ENCODE measurements around the gene DDX27. TPM values are rescaled to one million over a fixed set of nuclear protein-coding genes. Genes with fewer than 3 reads are reported as not detected.

Gene DDX27
- total RNA-seq, 4 donors from 2014 or later, result 22.3 to 32.5 (median 29.8) TPM

- Histone ChIP-seq H3K9me3 (peaks cover 0 to 48% (median 0%) of the 10 kb centered on the region in 3 donors), H3K36me3 (peaks cover 16 to 75% of the 10 kb centered on the region in 2 donors), H3K4me1 (peaks cover 0 to 63% (median 16%) of the 10 kb centered on the region in 3 donors), H3K27me3 (no peaks in the 10 kb centered on the region), H3K27ac (no peak overlapping the region), H3K4me3 (no peak overlapping the region)
- WGBS, 2 donors (ENCODE audit: low coverage in 1 of 2), result 72 to 91% methylated on average over 7 to 8 of the region's 9 CpGs
- no peak for TF ChIP-seq EP300 (IDR thresholded peaks at IDR 0.05)
- no peak for ATAC-seq
Observed at GRCh38 chr20:49281913-49282467, 62.8 kb downstream of the DDX27 start.

GRCh38 chr20:49282584-49283171 lies 63.5 kb downstream of the DDX27 start:
- 66 to 89% methylated on average over 14 to 17 of the region's 20 CpGs for WGBS, 2 donors (ENCODE audit: low coverage in 1 of 2)

GRCh38 chr20:49283176-49283702 lies 64.0 kb downstream of the DDX27 start:
- no peak overlapping the region for H3K4me3 ChIP-seq
- ATAC-seq, result no peak
- TF ChIP-seq POLR2A (IDR thresholded peaks at IDR 0.05) (no peak), EP300 (IDR thresholded peaks at IDR 0.05) (no peak), CTCF (IDR thresholded peaks at IDR 0.05) (no peak), POLR2AphosphoS5 (IDR thresholded peaks at IDR 0.05) (no peak)
- H3K36me3 ChIP-seq, result peaks cover 18 to 88% of the 10 kb centered on the region in 2 donors
- H3K27me3 ChIP-seq, result no peaks in the 10 kb centered on the region
- WGBS, 2 donors (ENCODE audit: low coverage in 1 of 2), result 89 to 92% methylated on average over 9 of the region's 9 CpGs
- no peak overlapping the region for H3K27ac ChIP-seq
- peaks cover 0 to 61% (median 16%) of the 10 kb centered on the region in 3 donors for H3K4me1 ChIP-seq
- H3K9me3 ChIP-seq, result peaks cover 0 to 56% (median 0%) of the 10 kb centered on the region in 3 donors

More at GRCh38 chr20:49282584-49283171, 63.5 kb downstream of the DDX27 start:
- ATAC-seq, result no peak
- H3K27me3 ChIP-seq, result no peaks in the 10 kb centered on the region
- TF ChIP-seq EP300 (IDR thresholded peaks at IDR 0.05) (no peak), CTCF (IDR thresholded peaks at IDR 0.05) (no peak), POLR2A (IDR thresholded peaks at IDR 0.05) (no peak), POLR2AphosphoS5 (IDR thresholded peaks at IDR 0.05) (no peak)
- peaks cover 0 to 61% (median 16%) of the 10 kb centered on the region in 3 donors for H3K4me1 ChIP-seq
- H3K36me3 ChIP-seq, result peaks cover 18 to 82% of the 10 kb centered on the region in 2 donors
- H3K27ac ChIP-seq, result no peak overlapping the region
- H3K4me3 ChIP-seq, result no peak overlapping the region
- H3K9me3 ChIP-seq, result peaks cover 0 to 55% (median 0%) of the 10 kb centered on the region in 3 donors

- 92 to 100% methylated on average over 2 to 3 of the region's 3 CpGs for WGBS, 2 donors (ENCODE audit: low coverage in 1 of 2)
- TF ChIP-seq POLR2AphosphoS5 (IDR thresholded peaks at IDR 0.05) (no peak), CTCF (IDR thresholded peaks at IDR 0.05) (no peak), POLR2A (IDR thresholded peaks at IDR 0.05) (no peak), EP300 (IDR thresholded peaks at IDR 0.05) (no peak)
- Histone ChIP-seq H3K4me3 (no peak overlapping the region), H3K4me1 (peaks cover 0 to 60% (median 16%) of the 10 kb centered on the region in 3 donors), H3K36me3 (peaks cover 18 to 95% of the 10 kb centered on the region in 2 donors), H3K27me3 (no peaks in the 10 kb centered on the region), H3K9me3 (peaks cover 0 to 56% (median 0%) of the 10 kb centered on the region in 3 donors), H3K27ac (no peak overlapping the region)
- no peak for ATAC-seq
Observed at GRCh38 chr20:49283703-49284625, 64.7 kb downstream of the DDX27 start.

GRCh38 chr20:49284818-49285217 lies 65.6 kb downstream of the DDX27 start:
- H3K27ac ChIP-seq, result no peak overlapping the region
- no peak for ATAC-seq
- H3K27me3 ChIP-seq, result no peaks in the 10 kb centered on the region
- WGBS, 2 donors (ENCODE audit: low coverage in 1 of 2), result 89 to 92% methylated on average over 2 to 5 of the region's 5 CpGs
- peaks cover 0 to 56% (median 0%) of the 10 kb centered on the region in 3 donors for H3K9me3 ChIP-seq
- H3K4me1 ChIP-seq, result peaks cover 0 to 52% (median 15%) of the 10 kb centered on the region in 3 donors
- H3K4me3 ChIP-seq, result no peak overlapping the region
- H3K36me3 ChIP-seq, result peaks cover 22 to 100% of the 10 kb centered on the region in 2 donors
- TF ChIP-seq CTCF (IDR thresholded peaks at IDR 0.05), result no peak
- TF ChIP-seq EP300 (IDR thresholded peaks at IDR 0.05), result no peak
- TF ChIP-seq POLR2AphosphoS5 (IDR thresholded peaks at IDR 0.05), result no peak
- TF ChIP-seq POLR2A (IDR thresholded peaks at IDR 0.05), result no peak

All from gastroesophageal sphincter (tissue), 4 donors.